ENCODE measurements around the gene CDC42EP1.
A peak's percentile ranks its signal among the peaks of the same experiment; 100 is the strongest.

Gene CDC42EP1

GRCh38 chr22:37561212-37562048 is 1.1 kb downstream of the CDC42EP1 start:
- peak; percentile 90 for DNase-seq (ENCODE audit: low read depth)
- H3K4me3 ChIP-seq (ENCODE audit: low read length): peak overlapping the region; percentile 75
- TF ChIP-seq, protein P1, sequence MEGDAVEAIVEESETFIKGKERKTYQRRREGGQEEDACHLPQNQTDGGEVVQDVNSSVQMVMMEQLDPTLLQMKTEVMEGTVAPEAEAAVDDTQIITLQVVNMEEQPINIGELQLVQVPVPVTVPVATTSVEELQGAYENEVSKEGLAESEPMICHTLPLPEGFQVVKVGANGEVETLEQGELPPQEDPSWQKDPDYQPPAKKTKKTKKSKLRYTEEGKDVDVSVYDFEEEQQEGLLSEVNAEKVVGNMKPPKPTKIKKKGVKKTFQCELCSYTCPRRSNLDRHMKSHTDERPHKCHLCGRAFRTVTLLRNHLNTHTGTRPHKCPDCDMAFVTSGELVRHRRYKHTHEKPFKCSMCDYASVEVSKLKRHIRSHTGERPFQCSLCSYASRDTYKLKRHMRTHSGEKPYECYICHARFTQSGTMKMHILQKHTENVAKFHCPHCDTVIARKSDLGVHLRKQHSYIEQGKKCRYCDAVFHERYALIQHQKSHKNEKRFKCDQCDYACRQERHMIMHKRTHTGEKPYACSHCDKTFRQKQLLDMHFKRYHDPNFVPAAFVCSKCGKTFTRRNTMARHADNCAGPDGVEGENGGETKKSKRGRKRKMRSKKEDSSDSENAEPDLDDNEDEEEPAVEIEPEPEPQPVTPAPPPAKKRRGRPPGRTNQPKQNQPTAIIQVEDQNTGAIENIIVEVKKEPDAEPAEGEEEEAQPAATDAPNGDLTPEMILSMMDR (IDR thresholded peaks at IDR 0.05; ENCODE audit: insufficient read depth, low read depth, low read length, missing control alignments): peak; percentile 87

- DNase-seq (ENCODE audit: low read depth): no peak
- H3K4me3 ChIP-seq (ENCODE audit: low read length): peak overlapping the region; percentile 75
Measured at GRCh38 chr22:37562049-37562875, 2.0 kb downstream of the CDC42EP1 start.

GRCh38 chr22:37563153-37564081 is 3.1 kb downstream of the CDC42EP1 start:
- DNase-seq (ENCODE audit: low read depth): peak; percentile 95
- no peak overlapping the region for H3K4me3 ChIP-seq (ENCODE audit: low read length)
- TF ChIP-seq, protein P1 (IDR thresholded peaks at IDR 0.05; ENCODE audit: insufficient read depth, low read depth, low read length, missing control alignments): no peak

More at GRCh38 chr22:37562049-37562875, 2.0 kb downstream of the CDC42EP1 start:
- TF ChIP-seq, protein P1 (IDR thresholded peaks at IDR 0.05; ENCODE audit: insufficient read depth, low read depth, low read length, missing control alignments): no peak

GRCh38 chr22:37564111-37564711 is 3.9 kb downstream of the CDC42EP1 start:
- TF ChIP-seq, protein P1 (IDR thresholded peaks at IDR 0.05; ENCODE audit: insufficient read depth, low read depth, low read length, missing control alignments): no peak
- no peak overlapping the region for H3K4me3 ChIP-seq (ENCODE audit: low read length)
- DNase-seq (ENCODE audit: low read depth): peak; percentile 52

DNA sequence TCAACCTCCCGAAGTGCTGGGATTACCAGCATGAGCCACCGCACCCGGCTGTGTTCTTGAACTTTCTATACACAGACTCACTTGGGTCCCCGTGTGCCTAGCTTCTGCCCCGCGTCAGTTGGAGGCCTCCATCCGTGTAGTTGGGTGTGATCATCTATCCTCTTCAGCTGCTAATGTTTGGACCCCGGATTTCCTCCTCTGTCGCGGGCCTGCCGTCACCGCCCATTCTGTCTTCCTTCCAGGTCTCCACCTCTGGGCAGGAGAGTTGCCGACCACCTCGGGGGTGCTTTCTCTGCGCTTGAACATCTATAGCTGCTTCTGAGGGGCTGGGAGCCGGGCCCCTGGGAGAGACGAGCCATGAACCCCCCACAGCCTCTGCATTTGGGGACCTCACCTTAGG is 5.5 kb downstream of the CDC42EP1 start:
- H3K4me3 ChIP-seq (ENCODE audit: low read length): no peak overlapping the region
- TF ChIP-seq, protein P1 (IDR thresholded peaks at IDR 0.05; ENCODE audit: insufficient read depth, low read depth, low read length, missing control alignments): no peak
- DNase-seq (ENCODE audit: low read depth): no peak

- no peak overlapping the region for H3K4me3 ChIP-seq (ENCODE audit: low read length)
- TF ChIP-seq, protein P1 (IDR thresholded peaks at IDR 0.05; ENCODE audit: insufficient read depth, low read depth, low read length, missing control alignments): no peak
- DNase-seq (ENCODE audit: low read depth): no peak
Measured at GRCh38 chr22:37566329-37566837, 6.1 kb downstream of the CDC42EP1 start.

Data from epithelial cell of esophagus (primary cell).